HG02943 (cell line): ENCODE measurements around the gene TENM3.
"Not testable (repeated sequence)": the region's sequence is repeated elsewhere in the genome, so short reads cannot be mapped to it uniquely, and the experiment has no call there.

Experiments used
- ATAC-seq: cut with Tn5 transposase; IDR thresholded peaks from one replicate; pipeline ENCODE4 v1.9.1; 2021; ENCODE audit warnings: mild to moderate bottlenecking, low read depth, moderate library complexity; ENCODE audit not compliant: unreplicated experiment

The TENM3 gene

GRCh38 chr4:182384631-182385091, 141.5 kb downstream of the TENM3 start:
- ATAC-seq = no peak

- peak; percentile 67 for ATAC-seq
Measured at GRCh38 chr4:182385897-182386296, 142.7 kb downstream of the TENM3 start.

- not testable (repeated sequence) for ATAC-seq
Measured at GRCh38 chr4:182386576-182386975, 143.4 kb downstream of the TENM3 start.

- no peak for ATAC-seq
Measured at GRCh38 chr4:182391111-182391684, 148.0 kb downstream of the TENM3 start.

GRCh38 chr4:182394181-182394580, 151.0 kb downstream of the TENM3 start:
- no peak for ATAC-seq

- no peak for ATAC-seq
Measured at GRCh38 chr4:182400081-182400480, 156.9 kb downstream of the TENM3 start.

- no peak for ATAC-seq
Measured at GRCh38 chr4:182400790-182401189, 157.6 kb downstream of the TENM3 start.

GRCh38 chr4:182404376-182404775, 161.2 kb downstream of the TENM3 start:
- ATAC-seq = no peak

- no peak for ATAC-seq
Measured at GRCh38 chr4:182405087-182405486, 161.9 kb downstream of the TENM3 start.

GRCh38 chr4:182409271-182409670, 166.1 kb downstream of the TENM3 start:
- no peak for ATAC-seq

GRCh38 chr4:182411391-182411790, 168.2 kb downstream of the TENM3 start:
- ATAC-seq = no peak

GRCh38 chr4:182413550-182413949, 170.3 kb downstream of the TENM3 start:
- no peak for ATAC-seq

GRCh38 chr4:182415116-182415515, 171.9 kb downstream of the TENM3 start:
- no peak for ATAC-seq

GRCh38 chr4:182416067-182416466, 172.9 kb downstream of the TENM3 start:
- ATAC-seq = no peak

GRCh38 chr4:182418054-182418734, 175.0 kb downstream of the TENM3 start:
- ATAC-seq = no peak

- ATAC-seq = no peak
Measured at GRCh38 chr4:182420189-182420588, 177.0 kb downstream of the TENM3 start.

- ATAC-seq = no peak
Measured at GRCh38 chr4:182421753-182422152, 178.6 kb downstream of the TENM3 start.

- ATAC-seq = no peak
Measured at GRCh38 chr4:182425302-182425701, 182.1 kb downstream of the TENM3 start.

- no peak for ATAC-seq
Measured at GRCh38 chr4:182426901-182427300, 183.7 kb downstream of the TENM3 start.

- no peak for ATAC-seq
Measured at GRCh38 chr4:182427554-182427953, 184.4 kb downstream of the TENM3 start.

- ATAC-seq = no peak
Measured at GRCh38 chr4:182429896-182430295, 186.7 kb downstream of the TENM3 start.

GRCh38 chr4:182432819-182433218, 189.6 kb downstream of the TENM3 start:
- no peak for ATAC-seq
